ENCODE measurements around the gene MFSD6. TPM values are rescaled to one million over a fixed set of nuclear protein-coding genes. Genes with fewer than 3 reads are reported as not detected.
A peak's percentile ranks its signal among the peaks of the same experiment; 100 is the strongest.

The MFSD6 gene
- total RNA-seq, 1 donor from 2014 or later = 37.4 TPM

- no peaks in the 10 kb centered on the region for H3K27me3 ChIP-seq (ENCODE audit: control insufficient read depth, insufficient read depth, low read length)
- FAIRE-seq = no peak
- no peak overlapping the region for H3K4me3 ChIP-seq (ENCODE audit: low read depth, low read length)
- peak; percentile 74 for TF ChIP-seq CTCF (IDR thresholded peaks at IDR 0.05; ENCODE audit: insufficient read depth, low read length, severe bottlenecking)
- no peaks in the 10 kb centered on the region for H3K36me3 ChIP-seq (ENCODE audit: control insufficient read depth, insufficient read depth, low read length)
- DNase-seq (ENCODE audit: low read depth) = peak; percentile 79
Observed at GRCh38 chr2:190382851-190383250, 25.3 kb upstream of the MFSD6 start.

DNA sequence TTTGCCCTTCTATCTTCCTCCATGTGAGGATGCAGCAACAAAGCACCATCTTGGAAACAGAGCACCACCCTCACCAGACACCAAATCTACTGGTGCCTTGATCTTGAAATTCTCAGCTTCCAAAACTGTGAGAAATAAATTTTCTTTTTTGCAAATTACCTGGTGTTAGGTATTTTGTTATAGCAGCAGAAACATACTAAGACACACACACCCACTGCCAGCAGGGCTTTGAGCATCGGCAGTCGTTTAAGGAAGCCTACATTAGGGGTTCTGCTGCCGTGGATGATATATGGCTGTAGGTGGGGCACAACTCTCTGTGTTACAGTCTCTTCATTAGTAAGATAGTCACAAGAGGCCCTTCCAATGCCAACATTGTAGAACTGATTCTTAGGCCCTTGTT, 20.7 kb upstream of the MFSD6 start:
- no peak for DNase-seq (ENCODE audit: low read depth)
- H3K36me3 ChIP-seq (ENCODE audit: control insufficient read depth, insufficient read depth, low read length) = no peaks in the 10 kb centered on the region
- no peak for TF ChIP-seq CTCF (IDR thresholded peaks at IDR 0.05; ENCODE audit: insufficient read depth, low read length, severe bottlenecking)
- no peaks in the 10 kb centered on the region for H3K27me3 ChIP-seq (ENCODE audit: control insufficient read depth, insufficient read depth, low read length)
- no peak overlapping the region for H3K4me3 ChIP-seq (ENCODE audit: low read depth, low read length)
- no peak for FAIRE-seq

DNA sequence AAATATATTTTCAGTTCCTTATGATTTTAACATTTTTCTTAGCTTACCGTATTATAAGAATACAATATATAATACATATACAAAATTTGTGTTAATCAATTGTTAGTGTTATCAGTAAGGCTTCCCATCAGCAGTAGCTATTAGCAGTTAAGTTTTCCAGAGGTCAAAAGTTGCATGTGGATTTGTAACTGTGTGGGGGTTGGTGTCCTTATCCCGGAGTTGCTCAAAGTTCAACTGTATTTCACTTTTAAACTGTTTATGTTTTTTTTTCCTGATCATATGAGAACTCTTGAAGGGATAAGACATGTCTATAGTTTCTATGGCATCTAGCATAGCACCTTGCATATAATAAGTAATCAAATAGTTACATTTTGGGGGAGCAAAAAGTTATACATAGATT, 11.9 kb upstream of the MFSD6 start:
- FAIRE-seq = no peak
- no peaks in the 10 kb centered on the region for H3K27me3 ChIP-seq (ENCODE audit: control insufficient read depth, insufficient read depth, low read length)
- TF ChIP-seq CTCF (IDR thresholded peaks at IDR 0.05; ENCODE audit: insufficient read depth, low read length, severe bottlenecking) = no peak
- H3K36me3 ChIP-seq (ENCODE audit: control insufficient read depth, insufficient read depth, low read length) = no peaks in the 10 kb centered on the region
- DNase-seq (ENCODE audit: low read depth) = no peak
- H3K4me3 ChIP-seq (ENCODE audit: low read depth, low read length) = no peak overlapping the region

DNA sequence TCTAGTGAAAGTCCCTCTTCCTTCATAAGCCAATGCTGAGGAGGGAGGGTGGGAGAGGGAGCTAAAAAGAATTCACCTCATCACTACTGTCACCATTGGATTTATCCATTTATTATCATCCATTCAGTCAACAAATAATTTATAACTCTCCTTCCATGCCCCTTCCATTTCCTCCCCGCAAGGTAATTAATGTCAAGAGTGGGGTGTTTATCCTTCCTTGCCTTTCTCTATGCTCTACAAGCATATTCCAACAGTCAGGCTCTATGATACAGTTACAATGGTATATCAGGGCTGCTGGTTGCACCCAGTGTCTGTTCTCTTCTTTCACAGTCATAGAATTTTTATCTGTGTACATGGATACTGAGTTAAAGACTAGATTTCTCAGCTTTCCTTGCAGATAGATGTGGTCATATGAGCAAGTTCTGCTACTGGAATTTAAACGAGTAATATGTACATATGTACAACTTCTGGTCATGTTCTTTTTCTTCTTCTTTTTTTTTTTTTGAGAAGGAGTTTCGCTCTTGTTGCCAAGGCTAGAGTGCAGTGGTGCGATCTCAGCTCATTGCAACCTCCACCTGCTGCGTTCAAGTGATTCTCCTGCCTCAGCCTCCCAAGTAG, 5.1 kb upstream of the MFSD6 start:
- no peak for DNase-seq (ENCODE audit: low read depth)
- H3K4me3 ChIP-seq (ENCODE audit: low read depth, low read length) = no peak overlapping the region
- FAIRE-seq = no peak
- no peak for TF ChIP-seq CTCF (IDR thresholded peaks at IDR 0.05; ENCODE audit: insufficient read depth, low read length, severe bottlenecking)
- H3K36me3 ChIP-seq (ENCODE audit: control insufficient read depth, insufficient read depth, low read length) = no peaks in the 10 kb centered on the region
- H3K27me3 ChIP-seq (ENCODE audit: control insufficient read depth, insufficient read depth, low read length) = no peaks in the 10 kb centered on the region

GRCh38 chr2:190404487-190404886, 3.7 kb upstream of the MFSD6 start:
- FAIRE-seq (no peak), DNase-seq (ENCODE audit: low read depth) (peak; percentile 93)
- no peaks in the 10 kb centered on the region for H3K36me3 ChIP-seq (ENCODE audit: control insufficient read depth, insufficient read depth, low read length)
- H3K4me3 ChIP-seq (ENCODE audit: low read depth, low read length) = no peak overlapping the region
- no peaks in the 10 kb centered on the region for H3K27me3 ChIP-seq (ENCODE audit: control insufficient read depth, insufficient read depth, low read length)
- no peak for TF ChIP-seq CTCF (IDR thresholded peaks at IDR 0.05; ENCODE audit: insufficient read depth, low read length, severe bottlenecking)

GRCh38 chr2:190405070-190405469, 3.1 kb upstream of the MFSD6 start:
- Histone ChIP-seq H3K4me3 (ENCODE audit: low read depth, low read length) (no peak overlapping the region), H3K36me3 (ENCODE audit: control insufficient read depth, insufficient read depth, low read length) (no peaks in the 10 kb centered on the region), H3K27me3 (ENCODE audit: control insufficient read depth, insufficient read depth, low read length) (no peaks in the 10 kb centered on the region)
- DNase-seq (ENCODE audit: low read depth) (peak; percentile 73), FAIRE-seq (no peak)
- no peak for TF ChIP-seq CTCF (IDR thresholded peaks at IDR 0.05; ENCODE audit: insufficient read depth, low read length, severe bottlenecking)
